ENCODE results near the gene HPS3. TPM values are rescaled to one million over a fixed set of nuclear protein-coding genes. Genes with fewer than 3 reads are reported as not detected.
"Not testable (repeated sequence)": the region's sequence is repeated elsewhere in the genome, so short reads cannot be mapped to it uniquely, and the experiment has no call there.

The HPS3 gene
- polyA plus RNA-seq, 1 experiment = 14.6 TPM

DNA sequence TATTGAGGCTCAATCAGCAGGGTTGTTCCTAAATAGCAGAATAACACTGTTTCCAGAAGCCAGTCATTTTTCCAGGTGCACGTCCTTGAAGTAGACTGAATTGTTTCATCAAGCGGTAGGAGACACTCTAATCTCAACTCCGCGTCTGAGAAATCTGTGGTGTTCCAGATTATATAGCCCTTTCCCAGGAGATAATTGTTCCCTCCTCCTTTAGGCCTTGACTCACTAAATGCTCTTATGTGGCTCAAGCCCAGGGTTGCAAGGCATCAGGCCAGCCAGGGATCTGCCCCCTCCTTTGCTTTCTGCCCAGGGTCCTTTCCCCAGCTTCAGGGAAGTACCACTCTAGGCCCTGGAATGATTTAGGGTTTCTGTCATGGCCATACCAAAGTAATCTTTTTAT is 37.5 kb upstream of the HPS3 start:
- CTCF ChIA-PET = no interaction called here

DNA sequence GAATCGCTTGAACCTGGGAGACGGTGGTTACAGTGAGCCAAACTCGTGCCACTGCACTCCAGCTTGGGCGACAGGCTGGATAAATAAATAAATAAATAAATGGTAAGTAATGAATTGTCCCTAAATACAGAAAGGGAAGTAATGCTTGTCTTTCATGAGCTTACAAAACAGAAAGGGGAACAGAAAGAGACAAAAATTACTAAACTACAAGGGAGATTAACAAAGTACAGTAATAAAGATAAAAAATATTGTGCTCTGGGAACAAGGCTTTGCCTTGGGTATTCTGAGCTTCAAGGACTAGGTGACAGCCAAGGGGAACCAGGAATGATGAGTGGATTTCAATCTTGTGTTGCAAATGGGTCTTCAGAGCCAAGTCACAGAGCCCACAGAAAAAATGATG is 34.0 kb upstream of the HPS3 start:
- no peak for DNase-seq (ENCODE audit: low read depth)
- TF ChIP-seq, protein P1, sequence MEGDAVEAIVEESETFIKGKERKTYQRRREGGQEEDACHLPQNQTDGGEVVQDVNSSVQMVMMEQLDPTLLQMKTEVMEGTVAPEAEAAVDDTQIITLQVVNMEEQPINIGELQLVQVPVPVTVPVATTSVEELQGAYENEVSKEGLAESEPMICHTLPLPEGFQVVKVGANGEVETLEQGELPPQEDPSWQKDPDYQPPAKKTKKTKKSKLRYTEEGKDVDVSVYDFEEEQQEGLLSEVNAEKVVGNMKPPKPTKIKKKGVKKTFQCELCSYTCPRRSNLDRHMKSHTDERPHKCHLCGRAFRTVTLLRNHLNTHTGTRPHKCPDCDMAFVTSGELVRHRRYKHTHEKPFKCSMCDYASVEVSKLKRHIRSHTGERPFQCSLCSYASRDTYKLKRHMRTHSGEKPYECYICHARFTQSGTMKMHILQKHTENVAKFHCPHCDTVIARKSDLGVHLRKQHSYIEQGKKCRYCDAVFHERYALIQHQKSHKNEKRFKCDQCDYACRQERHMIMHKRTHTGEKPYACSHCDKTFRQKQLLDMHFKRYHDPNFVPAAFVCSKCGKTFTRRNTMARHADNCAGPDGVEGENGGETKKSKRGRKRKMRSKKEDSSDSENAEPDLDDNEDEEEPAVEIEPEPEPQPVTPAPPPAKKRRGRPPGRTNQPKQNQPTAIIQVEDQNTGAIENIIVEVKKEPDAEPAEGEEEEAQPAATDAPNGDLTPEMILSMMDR (IDR thresholded peaks at IDR 0.05; ENCODE audit: insufficient read depth, low read depth, low read length) = no peak
- POLR2A ChIA-PET = interaction anchor here (0.6 kb wide), 1 partner anchor 84 kb away, joined by 3 read pairs; no protein-coding TSS in a partner anchor
- H3K4me3 ChIP-seq (ENCODE audit: low read depth, low read length) = no peak overlapping the region
- no peaks in the 10 kb centered on the region for H3K36me3 ChIP-seq (ENCODE audit: control insufficient read depth, insufficient read depth, low read length)
- CTCF ChIA-PET = no interaction called here
- H3K27me3 ChIP-seq (ENCODE audit: control insufficient read depth, insufficient read depth, low read length) = no peaks in the 10 kb centered on the region

More for the DNA sequence above, 37.5 kb upstream of the HPS3 start:
- Histone ChIP-seq H3K27me3 (ENCODE audit: control insufficient read depth, insufficient read depth, low read length) (no peaks in the 10 kb centered on the region), H3K36me3 (ENCODE audit: control insufficient read depth, insufficient read depth, low read length) (no peaks in the 10 kb centered on the region), H3K4me3 (ENCODE audit: low read depth, low read length) (no peak overlapping the region)
- TF ChIP-seq, protein P1 (IDR thresholded peaks at IDR 0.05; ENCODE audit: insufficient read depth, low read depth, low read length) = no peak
- POLR2A ChIA-PET = no interaction called here
- no peak for DNase-seq (ENCODE audit: low read depth)

DNA sequence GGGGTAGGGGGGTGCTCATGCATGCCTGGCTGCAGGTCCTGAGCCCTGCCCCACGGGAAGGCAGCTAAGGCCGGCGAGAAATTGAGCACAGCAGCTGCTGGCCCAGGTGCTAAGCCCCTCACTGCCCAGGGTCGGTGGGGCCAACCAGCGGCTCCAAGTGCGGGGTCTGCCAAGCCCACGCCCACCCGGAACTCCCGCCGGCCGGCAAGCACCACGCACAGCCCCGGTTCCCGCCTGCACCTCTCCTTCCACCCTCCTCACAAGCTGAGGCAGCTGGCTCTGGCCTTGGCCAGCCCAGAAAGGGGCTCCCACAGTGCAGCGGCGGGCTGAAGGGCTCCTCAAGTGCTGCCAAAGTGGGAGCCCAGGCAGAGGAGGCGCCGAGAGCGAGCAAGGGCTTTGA is 31.5 kb upstream of the HPS3 start:
- H3K27me3 ChIP-seq (ENCODE audit: control insufficient read depth, insufficient read depth, low read length); H3K36me3 ChIP-seq (ENCODE audit: control insufficient read depth, insufficient read depth, low read length); DNase-seq (ENCODE audit: low read depth); H3K4me3 ChIP-seq (ENCODE audit: low read depth, low read length); POLR2A ChIA-PET; CTCF ChIA-PET: not testable (repeated sequence)

DNA sequence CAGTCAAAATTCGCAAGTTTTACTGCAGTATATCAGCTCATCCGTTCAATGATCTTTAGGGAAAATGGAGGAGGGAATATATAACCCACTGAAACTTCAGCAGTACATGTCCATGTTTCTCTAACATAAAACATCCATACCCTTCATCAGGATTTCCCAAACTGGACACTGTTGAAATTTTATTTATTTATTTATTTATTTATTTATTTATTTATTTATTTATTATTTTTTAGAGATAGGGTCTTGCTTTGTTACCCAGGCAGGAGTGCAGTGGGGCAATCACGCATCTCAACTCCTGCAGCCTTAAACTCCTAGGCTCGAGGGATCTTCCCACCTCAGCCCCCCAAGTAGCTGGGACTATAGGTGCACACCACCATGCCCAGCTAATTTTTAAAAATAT is 28.3 kb upstream of the HPS3 start:
- no peaks in the 10 kb centered on the region; the same call in 1 of the 2 replicates for H3K27me3 ChIP-seq (ENCODE audit: control insufficient read depth, insufficient read depth, low read length)

DNA sequence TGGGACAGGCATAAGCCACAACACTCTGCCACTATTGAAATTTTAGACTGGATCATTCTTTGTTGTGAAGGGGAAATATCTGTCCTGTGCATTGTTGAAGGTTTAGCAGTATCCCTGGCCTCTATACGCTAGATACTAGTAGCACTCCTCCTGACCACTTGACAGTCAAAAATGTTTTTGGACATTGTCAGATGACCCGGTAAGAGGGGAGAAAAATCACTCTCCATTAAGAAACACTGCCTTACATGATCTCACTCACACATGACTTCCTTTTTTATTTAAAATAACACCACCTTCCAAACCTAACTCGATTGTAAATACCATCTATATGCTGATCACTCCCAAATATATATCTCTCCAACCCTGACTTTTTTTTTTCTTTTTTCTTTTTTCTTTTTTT is 27.8 kb upstream of the HPS3 start:
- Histone ChIP-seq H3K36me3 (ENCODE audit: control insufficient read depth, insufficient read depth, low read length) (no peaks in the 10 kb centered on the region), H3K4me3 (ENCODE audit: low read depth, low read length) (no peak overlapping the region), H3K27me3 (ENCODE audit: control insufficient read depth, insufficient read depth, low read length) (no peaks in the 10 kb centered on the region; the same call in 1 of the 2 replicates)
- CTCF ChIA-PET = interaction anchor here (1.3 kb wide), 1 partner anchor 21 kb away, joined by 5 read pairs; no protein-coding TSS in a partner anchor
- POLR2A ChIA-PET = no interaction called here
- TF ChIP-seq, protein P1 (IDR thresholded peaks at IDR 0.05; ENCODE audit: insufficient read depth, low read depth, low read length) = no peak
- no peak for DNase-seq (ENCODE audit: low read depth)

More for the DNA sequence above, 28.3 kb upstream of the HPS3 start:
- no peaks in the 10 kb centered on the region for H3K36me3 ChIP-seq (ENCODE audit: control insufficient read depth, insufficient read depth, low read length)
- POLR2A ChIA-PET = no interaction called here
- no peak for DNase-seq (ENCODE audit: low read depth)
- TF ChIP-seq, protein P1 (IDR thresholded peaks at IDR 0.05; ENCODE audit: insufficient read depth, low read depth, low read length) = no peak
- CTCF ChIA-PET = interaction anchor here (1.1 to 1.3 kb wide), 2 partner anchors 8 to 21 kb away, joined by 3 to 5 read pairs; no protein-coding TSS in a partner anchor
- H3K4me3 ChIP-seq (ENCODE audit: low read depth, low read length) = no peak overlapping the region

DNA sequence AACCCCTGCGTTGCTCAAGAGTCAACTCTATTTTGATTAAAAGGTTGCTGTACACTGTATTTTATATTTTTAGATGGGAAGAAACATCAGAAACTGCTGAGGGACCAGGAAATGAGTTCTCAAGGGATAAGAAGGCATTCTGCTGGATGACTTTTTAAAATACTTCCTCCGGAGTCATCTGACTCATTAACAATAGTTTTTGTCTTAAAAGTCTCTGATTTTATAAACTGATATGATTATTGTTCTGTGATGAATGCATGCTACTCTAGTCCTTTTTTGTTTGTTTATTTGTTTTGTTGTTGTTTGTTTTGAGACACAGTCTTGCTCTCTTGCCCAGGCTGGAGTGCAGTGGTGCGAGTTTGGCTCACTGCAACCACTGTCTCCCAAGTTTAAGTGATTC is 25.0 kb upstream of the HPS3 start:
- ChIA-PET POLR2A (no interaction called here), CTCF (no interaction called here)
- Histone ChIP-seq H3K36me3 (ENCODE audit: control insufficient read depth, insufficient read depth, low read length) (no peaks in the 10 kb centered on the region), H3K27me3 (ENCODE audit: control insufficient read depth, insufficient read depth, low read length) (no peaks in the 10 kb centered on the region; the same call in 1 of the 2 replicates), H3K4me3 (ENCODE audit: low read depth, low read length) (no peak overlapping the region)
- TF ChIP-seq, protein P1 (IDR thresholded peaks at IDR 0.05; ENCODE audit: insufficient read depth, low read depth, low read length) = no peak
- no peak for DNase-seq (ENCODE audit: low read depth)

Measured in BJ (cell line).